Small intestine (tissue), 7 donors: ENCODE measurements around the gene CSRP3. TPM values are rescaled to one million over a fixed set of nuclear protein-coding genes. Genes with fewer than 3 reads are reported as not detected.

Experiments used
- DNase-seq, 2 donors: peaks; one replicate each; pipeline versions ENCODE4 v3.0.0 to v3.0.0-alpha.2; 2013
- FAIRE-seq: peaks from 2 replicates; lab custom pipeline; 2012; peaks lifted over from hg19 to GRCh38; lab: Jason Lieb, UNC
- H3K27ac ChIP-seq, 3 donors: one replicate each; pipeline ENCODE4 v1.5.1; 2013; ENCODE audit warnings: low read length in 2 of 3, mild to moderate bottlenecking in 2 of 3, control low read depth in 1 of 3, inconsistent platforms in 1 of 3, low read depth in 1 of 3, moderate library complexity in 1 of 3
- H3K27me3 ChIP-seq, 3 donors: one replicate each; pipeline ENCODE4 v1.6.1; 2013; ENCODE audit warnings: low read length in 3 of 3, inconsistent platforms in 1 of 3; ENCODE audit not compliant: control insufficient read depth in 3 of 3, insufficient read depth in 3 of 3
- H3K36me3 ChIP-seq, 3 donors: one replicate each; pipeline ENCODE4 v1.6.1; 2013; ENCODE audit warnings: low read length in 3 of 3, inconsistent platforms in 1 of 3, low read depth in 1 of 3, mild to moderate bottlenecking in 1 of 3, moderate library complexity in 1 of 3; ENCODE audit not compliant: control insufficient read depth in 3 of 3, insufficient read depth in 2 of 3
- H3K4me1 ChIP-seq, 3 donors: one replicate each; pipeline ENCODE4 v1.6.1; 2013; ENCODE audit warnings: low read length in 2 of 3, inconsistent platforms in 1 of 3, low read depth in 1 of 3, mild to moderate bottlenecking in 1 of 3, moderate library complexity in 1 of 3; ENCODE audit not compliant: control insufficient read depth in 3 of 3, insufficient read depth in 2 of 3
- H3K4me3 ChIP-seq, 3 donors: one replicate each; pipeline ENCODE4 v1.5.1; 2013; ENCODE audit warnings: low read length in 3 of 3, control low read depth in 1 of 3, inconsistent platforms in 1 of 3, low read depth in 1 of 3, mild to moderate bottlenecking in 1 of 3, moderate library complexity in 1 of 3
- H3K9me3 ChIP-seq, 2 donors: one replicate each; pipeline ENCODE4 v1.6.1; 2013; ENCODE audit warnings: low read depth in 1 of 2, low read length in 1 of 2; ENCODE audit not compliant: control insufficient read depth in 2 of 2, insufficient read depth in 1 of 2
- WGBS, 3 donors: extraction: QIAGEN DNeasy Blood & Tissue Kit; methylation state at CpG; one replicate each; pipeline ENCODE4 v1.1.7; 2013; 5-methylcytosine and 5-hydroxymethylcytosine counted together
- polyA plus RNA-seq, 4 donors: library from polyadenylated mRNA; stranded (reverse) in 3 of 4; unstranded in 1 of 4; fragments of 200-250 nt in 3 of 4; fragments of 120-200 nt in 1 of 4; gene quantifications; one replicate each; pipeline versions ENCODE4 v1.2.1 to v1.2.3, GENCODE V29; 2013
- donor health status: healthy with polysubstance abuse.
- donor health status: control.
- donor health status: control.
- donor health status: Bipolar disorder and iron deficiency.
- donor health status: healthy.

CSRP3 gene
- polyA plus RNA-seq, 4 donors: 0.09 to 17.0 (median 1.2) TPM

GRCh38 chr11:19187114-19187832 is 14.5 kb downstream of the CSRP3 start:
- H3K27me3 ChIP-seq: no peaks in the 10 kb centered on the region
- DNase-seq: no peak
- 57 to 80% (median 74%) methylated on average over 5 of the region's 5 CpGs for WGBS, 3 donors
- H3K4me1 ChIP-seq: peaks cover 0 to 8% (median 3%) of the 10 kb centered on the region in 3 donors
- no peak overlapping the region for H3K4me3 ChIP-seq
- no peaks in the 10 kb centered on the region for H3K9me3 ChIP-seq
- no peaks in the 10 kb centered on the region for H3K36me3 ChIP-seq
- FAIRE-seq: no peak
- no peak overlapping the region for H3K27ac ChIP-seq

GRCh38 chr11:19185516-19186052 is 16.2 kb downstream of the CSRP3 start:
- Histone ChIP-seq H3K4me3 (no peak overlapping the region), H3K27ac (no peak overlapping the region), H3K4me1 (no peaks in the 10 kb centered on the region), H3K9me3 (no peaks in the 10 kb centered on the region), H3K27me3 (no peaks in the 10 kb centered on the region), H3K36me3 (no peaks in the 10 kb centered on the region)
- WGBS, 3 donors: 68 to 75% (median 71%) methylated on average over 6 of the region's 6 CpGs
- DNase-seq (no peak), FAIRE-seq (no peak)

- Histone ChIP-seq H3K9me3 (no peaks in the 10 kb centered on the region), H3K4me1 (no peaks in the 10 kb centered on the region), H3K27ac (no peak overlapping the region), H3K36me3 (no peaks in the 10 kb centered on the region), H3K4me3 (no peak overlapping the region), H3K27me3 (no peaks in the 10 kb centered on the region)
- WGBS, 3 donors: 77 to 86% (median 86%) methylated on average over 2 of the region's 2 CpGs
- FAIRE-seq: no peak
- DNase-seq: no peak
Measured at GRCh38 chr11:19185036-19185435, 16.7 kb downstream of the CSRP3 start.

- H3K4me1 ChIP-seq: no peaks in the 10 kb centered on the region
- H3K4me3 ChIP-seq: no peak overlapping the region
- 88 to 96% (median 90%) methylated on average over 7 of the region's 7 CpGs for WGBS, 3 donors
- no peak for FAIRE-seq
- H3K27me3 ChIP-seq: no peaks in the 10 kb centered on the region
- no peak overlapping the region for H3K27ac ChIP-seq
- DNase-seq: no peak
- no peaks in the 10 kb centered on the region for H3K9me3 ChIP-seq
- H3K36me3 ChIP-seq: no peaks in the 10 kb centered on the region
Measured at GRCh38 chr11:19183646-19184045, 18.1 kb downstream of the CSRP3 start.

GRCh38 chr11:19181531-19182261 is 20.1 kb downstream of the CSRP3 start:
- peaks cover 0 to 2% (median 0%) of the 10 kb centered on the region in 3 donors for H3K36me3 ChIP-seq
- no peaks in the 10 kb centered on the region for H3K4me1 ChIP-seq
- H3K27ac ChIP-seq: no peak overlapping the region
- no peaks in the 10 kb centered on the region for H3K27me3 ChIP-seq
- WGBS, 3 donors: 86 to 93% (median 90%) methylated on average over 5 of the region's 5 CpGs
- FAIRE-seq (no peak), DNase-seq (no peak)
- no peak overlapping the region for H3K4me3 ChIP-seq
- H3K9me3 ChIP-seq: no peaks in the 10 kb centered on the region

GRCh38 chr11:19176629-19177186 is 25.1 kb downstream of the CSRP3 start:
- DNase-seq (no peak), FAIRE-seq (no peak)
- WGBS, 3 donors: 57 to 74% (median 65%) methylated on average over 2 of the region's 2 CpGs
- no peak overlapping the region for H3K27ac ChIP-seq
- no peaks in the 10 kb centered on the region for H3K9me3 ChIP-seq
- H3K36me3 ChIP-seq: peaks cover 4 to 18% (median 12%) of the 10 kb centered on the region in 3 donors
- H3K4me1 ChIP-seq: no peaks in the 10 kb centered on the region
- H3K4me3 ChIP-seq: no peak overlapping the region
- no peaks in the 10 kb centered on the region for H3K27me3 ChIP-seq

- H3K27me3 ChIP-seq: no peaks in the 10 kb centered on the region
- WGBS, 3 donors: 94 to 97% (median 95%) methylated on average over 7 of the region's 7 CpGs
- H3K36me3 ChIP-seq: peaks cover 8 to 18% (median 15%) of the 10 kb centered on the region in 3 donors
- no peak overlapping the region for H3K27ac ChIP-seq
- H3K9me3 ChIP-seq: no peaks in the 10 kb centered on the region
- no peak for FAIRE-seq
- no peak for DNase-seq
- no peak overlapping the region for H3K4me3 ChIP-seq
- H3K4me1 ChIP-seq: no peaks in the 10 kb centered on the region
Measured at GRCh38 chr11:19173964-19174638, 27.7 kb downstream of the CSRP3 start.
